Body of pancreas (tissue), 4 donors: ENCODE measurements around the gene GABRR1. TPM values are rescaled to one million over a fixed set of nuclear protein-coding genes. Genes with fewer than 3 reads are reported as not detected.

Experiments
- ATAC-seq: fragments of 150-250 bp; one replicate; pipeline ENCODE4 v1.9.1; 2016
- DNase-seq, 4 donors: peaks; one replicate each; pipeline ENCODE4 v3.0.0-alpha.2; 2019
- H3K27ac ChIP-seq, 4 donors: fragments of 200-600 bp; sonication (generic); 1 replicate in 3 of 4; 2 replicates in 1 of 4; pipeline versions ENCODE4 v1.5.1 to v1.6.1; 2016 to 2019; ENCODE audit warnings: mild to moderate bottlenecking in 1 of 4, mixed read lengths in 1 of 4, moderate library complexity in 1 of 4
- H3K27me3 ChIP-seq, 2 donors: fragments of 200-600 bp; sonication (generic); one replicate each; pipeline ENCODE4 v1.6.0; 2016; ENCODE audit warnings: mild to moderate bottlenecking in 1 of 2
- H3K36me3 ChIP-seq, 2 donors: fragments of 200-600 bp; sonication (generic); replicated peaks in 1 of 2; 2 replicates each; pipeline ENCODE4 v1.5.1; 2016; ENCODE audit warnings: low read depth in 2 of 2; ENCODE audit not compliant: insufficient read depth in 1 of 2
- H3K4me1 ChIP-seq: fragments of 200-600 bp; sonication (generic); one replicate; pipeline ENCODE4 v1.6.0; 2016
- H3K4me3 ChIP-seq, 2 donors: fragments of 200-600 bp; sonication (generic); 1 replicate in 1 of 2; 2 replicates in 1 of 2; pipeline ENCODE4 v1.5.1; 2016 to 2019
- H3K9me3 ChIP-seq, 3 donors: fragments of 200-600 bp; sonication (generic); 1 replicate in 2 of 3; 2 replicates in 1 of 3; pipeline ENCODE4 v1.5.1; 2016
- CTCF ChIP-seq, 7 experiments: fragments of 450-650 bp in 4 of 7; fragments of 200-600 bp in 3 of 7; sonication (generic) in 3 of 7; IDR thresholded peaks; one replicate each; pipeline ENCODE4 v1.5.1; 2016 to 2019; ENCODE audit warnings: antibody characterized with exemption in 7 of 7
- POLR2A ChIP-seq, 3 donors: fragments of 450-650 bp; IDR thresholded peaks; one replicate each; pipeline ENCODE4 v1.6.1; 2016; ENCODE audit warnings: antibody characterized with exemption in 3 of 3, mild to moderate bottlenecking in 2 of 3
- WGBS, 2 donors: methylation state at CpG; one replicate each; pipeline ENCODE4 v1.1.5; 2017; 5-methylcytosine and 5-hydroxymethylcytosine counted together
- intact Hi-C: fragments of 100-400 bp; cut with DNase I; formaldehyde crosslinking; loops from one replicate; pipeline ENCODE4 v1.15.1; 2023
- total RNA-seq, 2 donors: library from RNA; depleted of rRNA; stranded (reverse); fragments of >200 nt; gene quantifications; one replicate each; pipeline ENCODE4 v1.1.0, GENCODE V29; 2016

Gene GABRR1
- total RNA-seq, 2 donors from 2014 or later = not detected

- ATAC-seq = no peak
- WGBS, 2 donors = 90 to 91% methylated on average over 5 of the region's 5 CpGs
- intact Hi-C loops = no loop called here
These were observed 26.4 kb downstream of the GABRR1 start for GRCh38 chr6:89190741-89191140.

DNA sequence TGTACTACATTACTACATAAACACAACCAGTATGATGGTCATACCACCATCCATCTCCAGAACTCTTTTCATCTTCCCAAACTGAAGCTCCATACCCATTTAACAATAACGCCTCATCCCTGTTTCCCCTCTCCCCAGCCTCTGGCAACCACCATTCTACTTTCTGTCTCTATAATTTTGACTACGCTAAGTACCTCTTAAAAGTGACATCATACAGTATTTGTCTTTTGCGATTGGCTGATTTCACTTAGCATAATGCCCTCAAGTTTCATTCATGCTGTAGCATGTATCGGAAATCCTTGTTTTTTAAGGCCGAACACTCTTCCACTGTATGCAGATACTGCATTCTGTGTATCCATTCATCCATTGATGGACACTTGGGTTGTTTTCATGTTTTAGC, 29.7 kb downstream of the GABRR1 start:
- WGBS, 2 donors = 82 to 91% methylated on average over 5 of the region's 5 CpGs
- no peak for DNase-seq
- Histone ChIP-seq H3K36me3 (no peaks in the 10 kb centered on the region), H3K4me1 (no peaks in the 10 kb centered on the region), H3K4me3 (no peak overlapping the region), H3K27me3 (no peaks in the 10 kb centered on the region), H3K9me3 (no peaks in the 10 kb centered on the region), H3K27ac (no peak overlapping the region)
- no peak for ATAC-seq
- intact Hi-C loops = no loop called here
- TF ChIP-seq POLR2A (IDR thresholded peaks at IDR 0.05) = no peak
- no peak for TF ChIP-seq CTCF (IDR thresholded peaks at IDR 0.05)

More at GRCh38 chr6:89190741-89191140, 26.4 kb downstream of the GABRR1 start:
- Histone ChIP-seq H3K4me3 (no peak overlapping the region), H3K36me3 (no peaks in the 10 kb centered on the region), H3K27ac (no peak overlapping the region), H3K4me1 (no peaks in the 10 kb centered on the region), H3K9me3 (peaks cover 0 to 7% (median 0%) of the 10 kb centered on the region in 3 donors), H3K27me3 (no peaks in the 10 kb centered on the region)
- TF ChIP-seq POLR2A (IDR thresholded peaks at IDR 0.05) (no peak), CTCF (IDR thresholded peaks at IDR 0.05) (no peak)
- no peak for DNase-seq

DNA sequence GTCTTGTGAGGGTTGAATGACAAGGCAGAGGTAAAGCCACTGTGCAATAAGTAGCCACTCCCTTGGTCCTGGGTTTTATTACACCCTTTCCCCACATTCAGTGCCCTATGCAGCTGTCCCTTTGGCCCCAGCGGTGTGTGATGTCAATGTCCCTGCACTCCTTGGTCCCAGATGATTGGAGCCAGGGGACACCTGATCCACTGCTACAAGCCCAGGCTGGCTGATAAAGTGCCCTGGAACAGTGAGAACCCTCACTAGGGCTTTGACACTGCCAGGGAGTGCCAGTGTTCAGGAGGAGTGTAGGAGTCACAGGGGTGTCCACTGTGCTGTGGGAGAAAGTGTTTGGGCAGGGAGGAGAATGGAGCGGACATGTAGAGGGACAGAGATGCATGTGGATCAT, 30.4 kb downstream of the GABRR1 start:
- WGBS, 2 donors = 85 to 90% methylated on average over 2 of the region's 2 CpGs
- no peak for TF ChIP-seq CTCF (IDR thresholded peaks at IDR 0.05)
- no peak for TF ChIP-seq POLR2A (IDR thresholded peaks at IDR 0.05)
- H3K4me3 ChIP-seq = no peak overlapping the region
- H3K36me3 ChIP-seq = no peaks in the 10 kb centered on the region
- no peaks in the 10 kb centered on the region for H3K4me1 ChIP-seq
- no peak for DNase-seq
- no peaks in the 10 kb centered on the region for H3K27me3 ChIP-seq
- no peaks in the 10 kb centered on the region for H3K9me3 ChIP-seq
- no peak overlapping the region for H3K27ac ChIP-seq
- intact Hi-C loops = no loop called here
- ATAC-seq = no peak

- no peaks in the 10 kb centered on the region for H3K9me3 ChIP-seq
- intact Hi-C loops = no loop called here
- no peak overlapping the region for H3K4me3 ChIP-seq
- H3K27ac ChIP-seq = no peak overlapping the region
- DNase-seq = no peak
- no peaks in the 10 kb centered on the region for H3K36me3 ChIP-seq
- no peaks in the 10 kb centered on the region for H3K27me3 ChIP-seq
- TF ChIP-seq CTCF (IDR thresholded peaks at IDR 0.05) (no peak), POLR2A (IDR thresholded peaks at IDR 0.05) (no peak)
- no peaks in the 10 kb centered on the region for H3K4me1 ChIP-seq
- WGBS, 2 donors = 82 to 83% methylated on average over 9 of the region's 9 CpGs
- ATAC-seq = no peak
These were observed 32.8 kb downstream of the GABRR1 start for GRCh38 chr6:89184344-89184743.

DNA sequence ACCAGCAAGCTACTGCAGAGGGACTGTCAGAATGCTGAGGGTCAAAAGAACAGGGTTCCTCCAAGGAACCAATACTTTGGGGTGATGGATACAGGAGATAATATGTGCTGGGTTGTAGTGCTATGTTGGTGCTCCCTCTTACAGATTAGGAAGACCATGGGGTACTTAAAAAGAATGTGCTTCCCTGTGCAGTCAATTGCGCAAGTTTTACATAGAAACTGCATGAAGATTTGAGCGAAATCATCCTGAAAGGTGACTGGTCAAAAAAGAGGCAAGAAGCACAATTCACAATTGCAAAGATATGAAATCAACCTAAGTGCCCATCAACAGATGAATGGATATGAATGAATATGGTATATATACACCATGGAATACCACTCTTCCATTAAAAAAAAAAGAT, 33.9 kb downstream of the GABRR1 start:
- intact Hi-C loops = no loop called here
- H3K27ac ChIP-seq = no peak overlapping the region
- H3K4me1 ChIP-seq = no peaks in the 10 kb centered on the region
- no peak overlapping the region for H3K4me3 ChIP-seq
- no peak for TF ChIP-seq POLR2A (IDR thresholded peaks at IDR 0.05)
- no peak for TF ChIP-seq CTCF (IDR thresholded peaks at IDR 0.05)
- DNase-seq = no peak
- 50% methylated on average over 2 of the region's 2 CpGs for WGBS, 2 donors
- H3K36me3 ChIP-seq = no peaks in the 10 kb centered on the region
- H3K9me3 ChIP-seq = no peaks in the 10 kb centered on the region
- ATAC-seq = no peak
- H3K27me3 ChIP-seq = no peaks in the 10 kb centered on the region
